Mesendoderm (in vitro differentiated cells): ENCODE measurements around the gene COL7A1.

Experiments used
- DNase-seq: peaks from one replicate; pipeline ENCODE4 v3.0.0; 2013
- H2AK5ac ChIP-seq: 2 replicates; pipeline ENCODE4 v1.6.1; 2013; ENCODE audit warnings: low read length, inconsistent platforms
- H2BK120ac ChIP-seq: 2 replicates; pipeline ENCODE4 v1.6.1; 2013; ENCODE audit warnings: low read depth, mild to moderate bottlenecking, low read length, moderate library complexity, mixed read lengths
- H2BK15ac ChIP-seq: replicated peaks from 2 replicates; pipeline ENCODE4 v1.6.1; 2013; ENCODE audit warnings: low read depth, mild to moderate bottlenecking, moderate library complexity
- H2BK5ac ChIP-seq: 2 replicates; pipeline ENCODE4 v1.6.1; 2013; ENCODE audit warnings: low read length, inconsistent platforms
- H3K18ac ChIP-seq: 2 replicates; pipeline ENCODE4 v1.6.1; 2013; ENCODE audit warnings: mild to moderate bottlenecking, low read length, mixed read lengths
- H3K23ac ChIP-seq: one replicate; pipeline ENCODE4 v1.6.1; 2013; ENCODE audit warnings: low read length
- H3K27ac ChIP-seq: 2 replicates; pipeline ENCODE4 v1.5.1; 2013; ENCODE audit warnings: low read depth, mild to moderate bottlenecking, inconsistent platforms, low read length, moderate library complexity
- H3K27me3 ChIP-seq: 2 replicates; pipeline ENCODE4 v1.6.1; 2013; ENCODE audit warnings: low read length, control low read depth, mild to moderate bottlenecking, inconsistent platforms; ENCODE audit not compliant: insufficient read depth, poor library complexity
- H3K36me3 ChIP-seq: 2 replicates; pipeline ENCODE4 v1.6.1; 2013; ENCODE audit warnings: low read length, inconsistent platforms; ENCODE audit not compliant: control insufficient read depth, insufficient read depth
- H3K4ac ChIP-seq: one replicate; pipeline ENCODE4 v1.6.1; 2013; ENCODE audit warnings: low read depth, mild to moderate bottlenecking, low read length, moderate library complexity
- H3K4me1 ChIP-seq: 2 replicates; pipeline ENCODE4 v1.6.1; 2013; ENCODE audit warnings: low read depth, low read length, inconsistent platforms; ENCODE audit not compliant: control insufficient read depth
- H3K4me2 ChIP-seq: 2 replicates; pipeline ENCODE4 v1.6.1; 2013; ENCODE audit warnings: low read length
- H3K4me3 ChIP-seq: 2 replicates; pipeline ENCODE4 v1.5.1; 2013; ENCODE audit warnings: mild to moderate bottlenecking, low read length
- H3K56ac ChIP-seq: one replicate; pipeline ENCODE4 v1.6.1; 2013; ENCODE audit warnings: low read length
- H3K79me1 ChIP-seq: 2 replicates; pipeline ENCODE4 v1.6.1; 2013; ENCODE audit warnings: low read length, inconsistent platforms
- H3K79me2 ChIP-seq: 2 replicates; pipeline ENCODE4 v1.6.1; 2013; ENCODE audit warnings: mild to moderate bottlenecking, low read length; ENCODE audit not compliant: control insufficient read depth, insufficient read depth
- H3K9ac ChIP-seq: 2 replicates; pipeline ENCODE4 v1.6.1; 2013; ENCODE audit warnings: low read length, inconsistent platforms
- H4K5ac ChIP-seq: one replicate; pipeline ENCODE4 v1.6.1; 2013; ENCODE audit warnings: low read length
- H4K8ac ChIP-seq: one replicate; pipeline ENCODE4 v1.6.1; 2013; ENCODE audit warnings: low read depth, mild to moderate bottlenecking, control low read depth, low read length, moderate library complexity
- WGBS: extraction: QIAGEN DNeasy Blood & Tissue Kit; methylation state at CpG from one replicate; pipeline ENCODE4 v1.1.7; 2013; ENCODE audit warnings: low lambda C conversion rate, missing lambda C conversion rate; ENCODE audit not compliant: insufficient coverage; ENCODE audit errors: extremely low coverage; 5-methylcytosine and 5-hydroxymethylcytosine counted together

The COL7A1 gene

DNA sequence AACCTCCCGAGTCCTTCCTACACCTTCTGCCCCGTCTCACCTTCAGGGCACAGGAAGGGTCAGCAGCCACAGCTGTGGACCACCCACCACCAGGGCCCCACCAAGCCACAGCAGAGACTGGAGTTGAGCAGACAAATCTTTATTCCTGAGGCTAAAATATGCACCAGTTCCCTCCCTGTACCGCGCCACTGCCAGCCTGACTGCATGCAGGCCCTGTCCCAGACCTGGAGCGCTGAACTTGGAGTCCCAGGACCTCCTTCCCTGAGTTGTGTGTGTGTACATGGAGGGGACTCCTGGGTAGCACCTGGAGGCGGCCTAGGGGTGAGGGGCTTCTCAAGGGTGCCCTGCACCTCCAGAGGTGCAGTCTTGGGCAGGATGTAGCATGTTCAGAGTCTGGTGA is 30.5 kb upstream of the COL7A1 start:
- H3K36me3 ChIP-seq: peaks cover 10% of the 10 kb centered on the region
- DNase-seq: no peak

DNA sequence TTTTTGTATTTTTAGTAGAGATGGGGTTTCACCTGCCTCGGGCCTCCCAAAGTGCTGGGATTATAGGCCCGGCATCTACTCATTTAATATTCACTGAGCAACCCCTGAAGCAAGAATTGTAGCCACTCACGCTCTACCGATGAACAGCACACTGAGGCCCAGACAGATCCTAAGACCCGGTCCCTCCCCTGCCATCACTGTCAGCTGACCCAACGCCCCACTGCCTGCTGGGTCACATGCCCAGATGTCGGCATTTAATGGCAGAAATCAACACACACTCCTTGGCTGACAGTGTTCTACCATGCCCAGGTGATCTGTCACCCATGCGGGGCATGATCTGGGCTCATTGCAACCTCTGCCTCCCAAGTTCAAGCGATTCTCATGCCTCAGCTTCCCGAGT is 29.6 kb upstream of the COL7A1 start:
- no peaks in the 10 kb centered on the region for H3K79me1 ChIP-seq
- no peak overlapping the region for H4K8ac ChIP-seq
- H4K5ac ChIP-seq: no peak overlapping the region
- H3K23ac ChIP-seq: no peak overlapping the region
- no peak overlapping the region for H2BK120ac ChIP-seq
- no peak for DNase-seq
- peaks cover 8% of the 10 kb centered on the region for H3K36me3 ChIP-seq
- H3K9ac ChIP-seq: no peak overlapping the region
- no peak overlapping the region for H3K27ac ChIP-seq
- H3K4me2 ChIP-seq: no peak overlapping the region
- no peaks in the 10 kb centered on the region for H3K4me1 ChIP-seq
- H3K4ac ChIP-seq: no peak overlapping the region
- H2AK5ac ChIP-seq: no peak overlapping the region
- H2BK5ac ChIP-seq: no peak overlapping the region
- H2BK15ac ChIP-seq: no peak overlapping the region
- no peak overlapping the region for H3K56ac ChIP-seq
- no CpG with 5 or more reads among the region's 10 CpGs for WGBS
- H3K18ac ChIP-seq: no peak overlapping the region
- H3K4me3 ChIP-seq: no peak overlapping the region
- H3K27me3 ChIP-seq: no peaks in the 10 kb centered on the region
- no peaks in the 10 kb centered on the region for H3K79me2 ChIP-seq

More for the DNA sequence above, 30.5 kb upstream of the COL7A1 start:
- Histone ChIP-seq H3K4ac (no peak overlapping the region), H2BK15ac (no peak overlapping the region), H3K27ac (no peak overlapping the region), H3K9ac (no peak overlapping the region), H2BK5ac (no peak overlapping the region), H2BK120ac (no peak overlapping the region), H3K27me3 (no peaks in the 10 kb centered on the region), H3K18ac (no peak overlapping the region), H3K4me2 (no peak overlapping the region), H3K4me1 (no peaks in the 10 kb centered on the region), H3K79me2 (no peaks in the 10 kb centered on the region), H4K8ac (no peak overlapping the region), H2AK5ac (no peak overlapping the region), H3K79me1 (no peaks in the 10 kb centered on the region), H3K4me3 (no peak overlapping the region), H4K5ac (no peak overlapping the region), H3K56ac (no peak overlapping the region), H3K23ac (no peak overlapping the region)
- no CpG with 5 or more reads among the region's 6 CpGs for WGBS

DNA sequence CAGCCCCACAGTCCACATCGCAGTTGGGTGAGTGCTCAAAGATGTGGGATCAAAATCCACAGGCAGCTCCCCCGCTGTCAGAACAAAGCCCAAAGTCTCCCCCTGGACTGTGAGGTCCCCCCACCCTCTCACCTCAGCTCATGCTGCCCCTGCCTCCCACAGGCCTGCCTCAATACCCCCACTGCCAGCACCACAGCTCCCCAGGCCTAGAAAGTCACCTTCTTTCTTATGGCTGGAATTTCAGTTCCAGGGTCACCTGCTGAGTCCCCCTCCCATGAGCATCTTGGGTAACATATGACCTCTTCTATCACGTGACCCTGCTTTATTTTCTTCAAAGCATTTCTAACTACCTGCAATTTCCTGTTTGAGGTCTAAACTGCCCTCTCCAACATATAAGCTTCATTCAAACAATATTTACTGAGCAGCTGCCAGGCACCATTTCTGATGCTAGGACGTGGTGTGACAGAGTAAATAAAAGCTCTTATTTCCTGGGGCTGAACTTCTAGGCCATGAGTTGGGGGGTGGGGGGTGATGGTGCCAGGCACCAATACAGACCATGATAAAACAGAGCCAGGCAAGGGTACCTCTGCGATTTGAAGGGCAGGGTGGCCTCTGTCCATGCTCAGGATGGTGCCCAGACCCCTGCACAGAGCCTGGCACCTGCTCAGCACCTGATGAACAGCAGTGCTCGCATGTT is 28.9 kb upstream of the COL7A1 start:
- Histone ChIP-seq H3K4me2 (no peak overlapping the region), H3K79me2 (no peaks in the 10 kb centered on the region), H4K8ac (no peak overlapping the region), H2BK15ac (no peak overlapping the region), H3K27me3 (no peaks in the 10 kb centered on the region), H3K9ac (no peak overlapping the region), H4K5ac (no peak overlapping the region), H3K18ac (no peak overlapping the region), H3K4me3 (no peak overlapping the region), H3K79me1 (no peaks in the 10 kb centered on the region), H3K56ac (no peak overlapping the region), H3K36me3 (peaks cover 8% of the 10 kb centered on the region), H3K4ac (no peak overlapping the region), H2BK120ac (no peak overlapping the region), H3K23ac (no peak overlapping the region), H2BK5ac (no peak overlapping the region), H2AK5ac (no peak overlapping the region), H3K4me1 (no peaks in the 10 kb centered on the region), H3K27ac (no peak overlapping the region)
- no peak for DNase-seq
- WGBS: no CpG with 5 or more reads among the region's 6 CpGs

DNA sequence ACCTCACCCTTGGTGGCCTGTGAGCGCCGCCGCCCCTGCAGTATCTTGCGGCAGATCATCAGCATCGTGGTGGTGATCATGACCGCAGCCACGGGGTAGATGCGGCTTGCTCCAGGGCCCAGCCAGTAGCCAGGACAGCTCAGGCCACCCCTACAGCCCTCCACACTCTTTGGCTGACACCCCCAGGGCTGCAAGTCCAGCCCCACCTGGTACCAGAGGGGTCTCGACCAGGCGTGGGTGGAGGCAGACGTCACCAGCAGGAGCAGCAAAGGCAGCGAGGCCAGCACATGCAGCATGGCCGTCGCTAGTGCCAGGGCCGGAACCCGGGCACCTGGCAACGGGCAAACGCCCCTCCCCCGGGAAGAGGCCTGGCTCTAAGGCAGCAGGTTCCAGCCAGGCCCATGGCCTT is 26.3 kb upstream of the COL7A1 start, which contains the start of gene TMEM89:
Gene TMEM89, minus strand, starts transcription at position 309 of the 409 bp plus-strand sequence. Its CDS starts 13 bp downstream, at position 296.
- H3K9ac ChIP-seq: no peak within 1 kb of the TSS
- no peak within 1 kb of the TSS for H2BK15ac ChIP-seq
- H3K79me2 ChIP-seq: no peaks in the 10 kb centered on the region
- no peak for DNase-seq
- H3K27me3 ChIP-seq: no peaks in the 10 kb centered on the region
- no peak within 1 kb of the TSS for H2BK120ac ChIP-seq
- no peak within 1 kb of the TSS for H3K56ac ChIP-seq
- no CpG with 5 or more reads among the region's 19 CpGs for WGBS
- H3K36me3 ChIP-seq: peaks cover 2% of the 10 kb centered on the region
- H3K23ac ChIP-seq: no peak within 1 kb of the TSS
- no peaks in the 10 kb centered on the region for H3K4me1 ChIP-seq
- H3K4me3 ChIP-seq: no peak within 1 kb of the TSS
- H3K4ac ChIP-seq: no peak within 1 kb of the TSS
- H3K79me1 ChIP-seq: no peaks in the 10 kb centered on the region
- no peak within 1 kb of the TSS for H2BK5ac ChIP-seq
- no peak within 1 kb of the TSS for H3K27ac ChIP-seq
- H3K18ac ChIP-seq: no peak within 1 kb of the TSS
- H3K4me2 ChIP-seq: no peak within 1 kb of the TSS
- H2AK5ac ChIP-seq: no peak within 1 kb of the TSS
- no peak within 1 kb of the TSS for H4K8ac ChIP-seq
- no peak within 1 kb of the TSS for H4K5ac ChIP-seq

DNA sequence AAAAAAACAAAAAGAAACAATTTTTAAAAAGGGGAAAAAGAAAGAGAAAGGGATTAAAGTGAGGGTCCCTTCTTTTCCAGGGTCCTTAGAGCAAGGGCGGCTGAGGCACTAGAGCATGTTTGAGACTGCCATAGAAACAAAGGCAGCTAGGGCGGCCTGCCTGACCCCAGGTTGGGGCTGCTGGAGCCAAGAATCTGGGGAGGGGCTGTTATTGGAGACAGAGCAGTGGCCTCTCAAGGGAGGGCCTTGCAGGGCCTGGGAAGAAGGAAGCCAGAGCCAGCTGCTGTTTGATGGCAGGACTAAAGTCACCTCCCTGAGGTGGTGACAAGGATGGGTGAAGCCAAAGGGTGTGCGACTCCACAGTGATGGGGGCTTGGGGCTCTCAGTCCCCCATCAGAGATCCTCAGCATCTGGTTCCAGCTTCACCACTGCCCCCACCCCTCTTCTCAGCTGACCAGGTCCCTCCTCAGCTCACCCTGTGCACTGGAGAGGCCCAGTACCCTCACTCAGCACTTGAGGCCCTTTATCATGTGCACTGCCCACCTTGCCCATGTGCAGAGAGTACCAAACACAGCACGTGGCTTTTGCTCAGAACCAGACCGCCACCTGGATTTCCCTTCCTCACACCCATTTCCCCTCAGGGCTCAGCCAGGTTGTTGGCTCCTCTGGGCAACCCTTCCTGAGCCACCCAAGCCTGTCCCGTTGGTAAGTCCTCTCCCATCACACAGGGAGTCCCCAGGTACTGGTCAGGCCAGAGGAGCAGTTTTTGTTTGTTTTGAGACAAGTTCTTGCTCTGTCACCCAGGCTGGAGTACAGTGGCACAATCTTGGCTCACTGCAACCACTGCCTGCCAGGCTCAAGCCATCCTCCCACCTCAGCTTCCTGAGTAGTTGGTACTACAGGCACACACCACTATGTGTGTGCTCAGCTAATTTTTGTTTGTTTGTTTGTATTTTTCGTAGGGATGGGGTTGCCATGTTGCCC is 24.7 kb upstream of the COL7A1 start:
- no peak overlapping the region for H3K4me2 ChIP-seq
- no peaks in the 10 kb centered on the region for H3K36me3 ChIP-seq
- H2BK15ac ChIP-seq: no peak overlapping the region
- no peak overlapping the region for H2AK5ac ChIP-seq
- no peak overlapping the region for H3K4ac ChIP-seq
- no peak overlapping the region for H4K8ac ChIP-seq
- no peak for DNase-seq
- H3K18ac ChIP-seq: no peak overlapping the region
- H2BK5ac ChIP-seq: no peak overlapping the region
- no peaks in the 10 kb centered on the region for H3K79me1 ChIP-seq
- H3K27ac ChIP-seq: no peak overlapping the region
- no CpG with 5 or more reads among the region's 7 CpGs for WGBS
- no peaks in the 10 kb centered on the region for H3K79me2 ChIP-seq
- no peak overlapping the region for H3K23ac ChIP-seq
- H4K5ac ChIP-seq: no peak overlapping the region
- no peaks in the 10 kb centered on the region for H3K27me3 ChIP-seq
- no peak overlapping the region for H3K4me3 ChIP-seq
- H3K4me1 ChIP-seq: no peaks in the 10 kb centered on the region
- no peak overlapping the region for H3K9ac ChIP-seq
- H3K56ac ChIP-seq: no peak overlapping the region
- H2BK120ac ChIP-seq: no peak overlapping the region
